Dendritic cell treated with granulocyte-macrophage colony-stimulating factor and Interleukin-4, amounts not matched to agents 40 ng/mL and 50 ng/mL, for 4 days (primary cell): ENCODE results near the gene PIN1.

Experiments used
- H3K27ac Mint-ChIP-seq: one replicate; pipeline ENCODE4 v1.8.0; 2022; ENCODE audit warnings: mild to moderate bottlenecking, mixed read lengths
- H3K27me3 Mint-ChIP-seq: one replicate; pipeline ENCODE4 v1.8.0; 2022; ENCODE audit warnings: mild to moderate bottlenecking, mixed read lengths
- H3K36me3 Mint-ChIP-seq: one replicate; pipeline ENCODE4 v1.8.0; 2022; ENCODE audit warnings: low read depth, mixed read lengths
- H3K4me1 Mint-ChIP-seq: one replicate; pipeline ENCODE4 v1.8.0; 2022; ENCODE audit warnings: low read depth, mixed read lengths
- H3K4me3 Mint-ChIP-seq: one replicate; pipeline ENCODE4 v1.8.0; 2022; ENCODE audit warnings: mild to moderate bottlenecking, moderate library complexity, mixed read lengths
- H3K9me3 Mint-ChIP-seq: one replicate; pipeline ENCODE4 v1.8.0; 2022; ENCODE audit warnings: mixed read lengths
- intact Hi-C: fragments of 100-400 bp; cut with micrococcal nuclease; formaldehyde crosslinking; loops from one replicate; pipeline ENCODE4 v1.15.0; 2022

PIN1 gene

GRCh38 chr19:9854282-9854846, 19.2 kb downstream of the PIN1 start:
- no peaks in the 10 kb centered on the region for H3K9me3 Mint-ChIP-seq
- H3K4me3 Mint-ChIP-seq = no peak overlapping the region
- peaks cover 45% of the 10 kb centered on the region for H3K36me3 Mint-ChIP-seq
- H3K27me3 Mint-ChIP-seq = peaks cover under 1% of the 10 kb centered on the region
- H3K27ac Mint-ChIP-seq = no peak overlapping the region
- H3K4me1 Mint-ChIP-seq = peaks cover 12% of the 10 kb centered on the region
- intact Hi-C loops = no loop called here

GRCh38 chr19:9856609-9857008, 21.5 kb downstream of the PIN1 start:
- Mint-ChIP-seq H3K4me1 (peaks cover 12% of the 10 kb centered on the region), H3K36me3 (peaks cover 23% of the 10 kb centered on the region), H3K27me3 (peaks cover 2% of the 10 kb centered on the region), H3K9me3 (no peaks in the 10 kb centered on the region), H3K27ac (no peak overlapping the region), H3K4me3 (no peak overlapping the region)
- intact Hi-C loops = no loop called here

DNA sequence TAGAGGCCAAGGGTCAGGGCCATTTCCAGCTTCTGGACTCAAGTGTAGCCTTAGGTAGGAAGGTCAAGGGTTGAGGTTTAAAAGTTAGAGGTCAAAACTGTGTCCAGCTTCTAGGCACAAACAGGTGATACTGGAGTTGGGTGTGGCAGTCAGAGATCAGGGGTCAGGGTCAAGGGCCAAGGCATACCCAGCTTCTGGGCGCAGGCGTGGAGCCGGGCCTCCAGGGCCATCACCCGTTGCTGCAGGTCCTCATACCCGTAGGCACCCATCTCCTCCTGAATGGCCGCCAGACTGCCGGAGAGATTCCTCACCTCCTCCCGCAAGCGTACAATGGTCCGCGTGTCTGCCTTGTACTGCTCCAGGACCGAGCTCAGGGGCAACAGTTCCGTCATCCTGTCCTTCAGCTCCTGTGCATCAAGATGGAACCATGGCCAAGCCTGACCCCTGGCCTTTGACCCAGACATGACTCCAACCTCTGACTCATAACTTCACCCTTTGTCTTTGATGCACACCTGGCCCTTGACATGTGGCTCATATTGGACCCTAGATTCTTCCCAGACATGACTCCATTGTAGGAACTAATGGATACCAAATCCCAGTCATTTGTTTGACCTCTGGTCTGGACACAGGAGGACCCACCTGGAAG, 22.1 kb downstream of the PIN1 start:
- Mint-ChIP-seq H3K27me3 (peaks cover 2% of the 10 kb centered on the region), H3K9me3 (no peaks in the 10 kb centered on the region), H3K27ac (no peak overlapping the region), H3K4me3 (no peak overlapping the region), H3K36me3 (peaks cover 19% of the 10 kb centered on the region), H3K4me1 (peaks cover 12% of the 10 kb centered on the region)
- intact Hi-C loops = no loop called here

- intact Hi-C loops = no loop called here
- Mint-ChIP-seq H3K27ac (no peak overlapping the region), H3K27me3 (peaks cover 4% of the 10 kb centered on the region), H3K36me3 (peaks cover 11% of the 10 kb centered on the region), H3K9me3 (no peaks in the 10 kb centered on the region), H3K4me1 (peaks cover 12% of the 10 kb centered on the region), H3K4me3 (no peak overlapping the region)
These were observed 23.0 kb downstream of the PIN1 start for GRCh38 chr19:9857920-9858746.

DNA sequence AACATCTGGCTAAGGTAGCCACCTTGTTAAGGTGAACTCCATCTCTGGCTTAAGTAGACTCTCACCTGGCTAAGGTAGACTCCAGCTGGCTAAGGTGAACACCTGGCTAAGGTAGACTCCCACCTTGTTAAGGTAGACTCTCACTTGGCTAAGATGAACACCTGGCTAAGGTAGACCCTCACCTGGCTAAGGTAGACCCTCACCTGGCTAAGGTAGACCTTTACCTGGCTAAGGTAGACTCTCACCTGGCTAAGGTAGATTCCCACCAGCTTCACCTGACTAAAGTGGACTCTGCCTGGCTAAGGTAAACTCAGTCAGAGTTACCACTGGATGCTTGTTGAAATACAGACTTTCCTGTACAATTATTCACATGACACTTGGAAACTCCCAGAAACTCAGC, 23.6 kb downstream of the PIN1 start:
- no peak overlapping the region for H3K27ac Mint-ChIP-seq
- H3K9me3 Mint-ChIP-seq = no peaks in the 10 kb centered on the region
- intact Hi-C loops = no loop called here
- peaks cover 5% of the 10 kb centered on the region for H3K27me3 Mint-ChIP-seq
- peaks cover 12% of the 10 kb centered on the region for H3K4me1 Mint-ChIP-seq
- no peak overlapping the region for H3K4me3 Mint-ChIP-seq
- H3K36me3 Mint-ChIP-seq = peaks cover 8% of the 10 kb centered on the region

GRCh38 chr19:9860407-9860806, 25.3 kb downstream of the PIN1 start:
- Mint-ChIP-seq H3K27me3 (peaks cover 5% of the 10 kb centered on the region), H3K4me1 (peaks cover 12% of the 10 kb centered on the region), H3K9me3 (no peaks in the 10 kb centered on the region), H3K27ac (no peak overlapping the region), H3K4me3 (no peak overlapping the region), H3K36me3 (no peaks in the 10 kb centered on the region)
- intact Hi-C loops = no loop called here

DNA sequence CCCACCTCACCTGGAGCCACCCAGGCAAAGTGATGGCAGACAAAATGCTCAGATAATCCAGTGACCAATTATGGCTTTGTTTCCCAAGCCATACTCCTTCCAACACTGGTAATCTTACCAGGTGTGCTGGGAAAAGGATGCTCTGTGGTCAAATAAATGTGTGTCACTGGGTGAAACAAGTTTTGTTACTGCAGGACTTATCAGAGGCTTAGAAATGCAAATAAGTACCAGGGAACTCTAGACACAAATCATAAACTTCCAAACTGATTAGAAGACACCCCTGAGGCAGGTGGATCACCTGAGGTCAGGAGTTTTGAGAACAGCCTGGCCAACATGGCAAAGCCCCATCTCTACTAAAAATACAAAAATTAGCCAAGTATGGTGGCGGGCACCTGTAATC, 26.4 kb downstream of the PIN1 start:
- H3K36me3 Mint-ChIP-seq = no peaks in the 10 kb centered on the region
- peaks cover 5% of the 10 kb centered on the region for H3K27me3 Mint-ChIP-seq
- no peak overlapping the region for H3K27ac Mint-ChIP-seq
- intact Hi-C loops = no loop called here
- H3K9me3 Mint-ChIP-seq = no peaks in the 10 kb centered on the region
- H3K4me3 Mint-ChIP-seq = no peak overlapping the region
- H3K4me1 Mint-ChIP-seq = peaks cover 12% of the 10 kb centered on the region

DNA sequence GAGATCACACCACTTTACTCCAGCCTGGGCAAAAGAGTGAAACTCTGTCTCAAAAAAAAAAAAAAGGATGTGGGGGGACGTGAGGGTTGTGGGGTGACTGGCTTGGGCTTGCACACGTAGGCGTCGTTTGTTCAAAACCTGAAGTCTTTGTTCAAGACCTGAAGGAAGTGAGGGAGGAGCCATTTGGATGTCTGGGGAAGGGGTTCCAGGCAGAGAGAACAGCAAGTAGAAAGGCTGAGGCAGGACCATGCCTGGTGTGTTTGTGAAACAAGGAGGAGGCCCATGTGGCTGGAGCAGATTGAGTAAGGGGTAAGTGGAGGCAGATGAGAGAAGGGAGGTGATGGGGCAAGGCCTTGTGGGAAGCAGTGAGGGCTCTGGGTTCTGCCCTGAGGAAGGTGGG, 27.8 kb downstream of the PIN1 start:
- H3K4me1 Mint-ChIP-seq = peaks cover 6% of the 10 kb centered on the region
- intact Hi-C loops = no loop called here
- peaks cover 7% of the 10 kb centered on the region for H3K27me3 Mint-ChIP-seq
- H3K27ac Mint-ChIP-seq = no peak overlapping the region
- H3K36me3 Mint-ChIP-seq = no peaks in the 10 kb centered on the region
- no peak overlapping the region for H3K4me3 Mint-ChIP-seq
- no peaks in the 10 kb centered on the region for H3K9me3 Mint-ChIP-seq

DNA sequence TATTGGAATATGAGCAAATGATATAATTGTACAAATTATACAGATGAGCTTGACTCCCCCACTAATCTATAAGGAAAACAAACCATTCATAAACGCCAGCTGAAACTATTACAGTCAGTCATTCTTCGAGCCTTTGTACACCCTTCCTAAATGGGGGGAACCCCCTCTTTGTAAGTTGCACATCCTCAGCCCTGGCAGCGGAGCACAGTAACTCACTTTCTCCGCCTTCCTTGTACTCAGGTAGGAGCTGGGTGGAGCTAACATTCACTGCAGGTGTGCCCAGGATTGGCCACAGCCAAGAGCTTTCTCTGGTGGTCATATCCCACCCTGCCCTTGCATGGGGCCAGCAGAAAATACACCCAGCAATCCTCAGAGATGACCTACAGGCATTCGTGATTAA, 28.6 kb downstream of the PIN1 start:
- intact Hi-C loops = no loop called here
- Mint-ChIP-seq H3K4me3 (no peak overlapping the region), H3K9me3 (no peaks in the 10 kb centered on the region), H3K27ac (no peak overlapping the region), H3K4me1 (no peaks in the 10 kb centered on the region), H3K36me3 (no peaks in the 10 kb centered on the region), H3K27me3 (peaks cover 7% of the 10 kb centered on the region)

DNA sequence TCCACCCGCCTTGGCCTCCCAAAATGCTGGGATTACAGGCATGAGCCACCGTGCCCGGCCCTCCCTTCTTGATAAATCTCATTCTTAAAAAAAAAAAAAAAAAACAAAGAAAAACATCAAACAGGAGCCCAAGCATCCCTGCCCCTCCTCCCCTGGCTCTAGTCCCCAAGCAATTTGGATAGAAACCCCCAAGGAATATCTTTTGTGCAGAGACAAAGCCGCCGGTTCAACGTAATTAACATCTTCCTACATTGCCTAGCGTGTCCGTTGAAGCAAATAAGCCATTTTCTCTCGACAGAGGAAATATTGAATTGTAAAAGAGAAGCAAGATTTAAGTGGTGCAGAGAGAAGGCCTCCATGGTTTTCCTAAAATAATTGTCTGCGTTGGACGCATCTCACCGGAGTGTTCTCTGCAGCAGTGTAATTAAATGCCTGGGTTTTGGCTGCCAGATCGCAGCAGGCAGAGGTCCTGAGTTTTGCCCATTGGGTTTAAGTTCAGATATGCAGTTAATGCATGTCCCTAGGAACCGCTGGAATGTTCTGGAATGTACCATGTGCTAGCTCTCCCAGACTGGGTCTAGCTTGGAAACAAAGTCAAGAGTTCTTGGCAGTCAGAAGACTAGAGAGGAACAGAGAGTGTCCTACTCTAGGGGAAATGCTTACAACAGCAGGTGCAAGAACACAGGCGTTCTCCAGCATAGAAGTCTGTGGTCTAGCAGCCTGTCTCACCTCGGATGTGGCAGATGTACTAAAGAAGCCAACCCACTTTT, 30.8 kb downstream of the PIN1 start:
- Mint-ChIP-seq H3K9me3 (no peaks in the 10 kb centered on the region), H3K27ac (no peak overlapping the region), H3K36me3 (no peaks in the 10 kb centered on the region), H3K4me1 (no peaks in the 10 kb centered on the region), H3K4me3 (no peak overlapping the region), H3K27me3 (peaks cover 5% of the 10 kb centered on the region)
- intact Hi-C loops = no loop called here

DNA sequence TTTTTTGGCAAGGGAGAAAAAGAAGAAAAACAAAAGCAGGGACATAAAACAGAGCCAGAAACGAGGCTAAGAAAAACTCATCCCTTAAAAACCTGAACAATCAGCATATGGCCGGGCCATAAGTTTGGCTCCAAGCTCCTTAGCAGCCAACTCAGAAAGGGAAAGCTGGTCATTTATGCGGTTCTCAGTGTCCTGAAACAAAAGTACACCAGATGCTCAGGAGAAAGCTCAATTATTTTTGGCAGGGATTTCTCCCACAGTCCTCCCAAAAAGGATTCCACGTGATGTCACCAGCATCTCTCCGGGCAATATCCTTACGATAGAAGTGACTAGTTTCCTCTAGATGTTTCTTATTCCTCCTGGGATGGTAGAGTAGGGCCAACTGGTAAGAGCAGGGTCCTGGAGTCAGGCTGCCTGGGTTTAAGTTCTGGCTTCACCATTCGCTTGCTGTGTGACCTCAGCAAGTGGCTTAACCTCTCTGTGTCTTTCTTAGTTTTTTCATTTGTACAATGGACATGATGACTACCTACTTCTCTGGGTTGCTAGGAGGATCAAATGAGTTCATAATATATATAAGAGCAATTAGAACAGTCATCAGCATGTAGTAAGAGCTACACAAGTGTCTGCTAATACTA, 34.0 kb downstream of the PIN1 start:
- Mint-ChIP-seq H3K27ac (no peak overlapping the region), H3K9me3 (no peaks in the 10 kb centered on the region), H3K4me1 (no peaks in the 10 kb centered on the region), H3K36me3 (no peaks in the 10 kb centered on the region), H3K27me3 (peaks cover 3% of the 10 kb centered on the region), H3K4me3 (no peak overlapping the region)
- intact Hi-C loops = no loop called here

- H3K4me1 Mint-ChIP-seq = no peaks in the 10 kb centered on the region
- H3K27me3 Mint-ChIP-seq = peaks cover 2% of the 10 kb centered on the region
- H3K27ac Mint-ChIP-seq = no peak overlapping the region
- H3K36me3 Mint-ChIP-seq = no peaks in the 10 kb centered on the region
- no peak overlapping the region for H3K4me3 Mint-ChIP-seq
- H3K9me3 Mint-ChIP-seq = no peaks in the 10 kb centered on the region
- intact Hi-C loops = no loop called here
These were observed 36.7 kb downstream of the PIN1 start for GRCh38 chr19:9871626-9872338.

DNA sequence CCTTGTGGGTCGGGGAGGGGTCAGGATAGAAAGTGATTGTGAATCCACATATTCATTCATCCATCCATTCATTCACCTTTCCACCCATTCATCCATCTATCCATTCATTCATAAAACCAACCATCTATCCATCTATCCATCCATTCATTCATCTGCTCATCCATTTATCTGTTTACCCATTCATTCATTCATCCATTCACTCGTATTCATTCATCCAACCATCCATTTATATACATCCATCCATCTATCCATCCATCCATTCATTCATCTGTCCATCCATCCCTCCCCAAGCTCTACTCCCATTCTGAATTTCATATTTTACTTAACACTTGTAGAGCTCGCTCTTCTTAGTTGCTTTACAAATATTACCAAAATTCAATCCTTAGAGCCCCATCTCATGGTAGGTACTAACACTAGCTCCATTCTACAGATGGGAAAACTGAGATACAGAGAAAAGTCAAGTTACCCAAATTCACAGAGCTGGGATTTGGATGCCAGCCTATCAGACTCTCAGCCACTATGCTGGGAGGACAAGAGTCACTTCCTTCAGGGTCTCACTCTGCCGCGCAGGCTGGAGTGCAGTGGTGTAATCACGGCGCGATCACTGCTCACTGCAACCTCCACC, 37.6 kb downstream of the PIN1 start:
- no peaks in the 10 kb centered on the region for H3K36me3 Mint-ChIP-seq
- H3K9me3 Mint-ChIP-seq = no peaks in the 10 kb centered on the region
- H3K27ac Mint-ChIP-seq = no peak overlapping the region
- intact Hi-C loops = no loop called here
- peaks cover 2% of the 10 kb centered on the region for H3K27me3 Mint-ChIP-seq
- no peak overlapping the region for H3K4me3 Mint-ChIP-seq
- no peaks in the 10 kb centered on the region for H3K4me1 Mint-ChIP-seq
